ENCODE data around the gene SPATA24.
A peak's percentile ranks its signal among the peaks of the same experiment; 100 is the strongest.
"Not testable (repeated sequence)": the region's sequence is repeated elsewhere in the genome, so short reads cannot be mapped to it uniquely, and the experiment has no call there.

The SPATA24 gene

DNA sequence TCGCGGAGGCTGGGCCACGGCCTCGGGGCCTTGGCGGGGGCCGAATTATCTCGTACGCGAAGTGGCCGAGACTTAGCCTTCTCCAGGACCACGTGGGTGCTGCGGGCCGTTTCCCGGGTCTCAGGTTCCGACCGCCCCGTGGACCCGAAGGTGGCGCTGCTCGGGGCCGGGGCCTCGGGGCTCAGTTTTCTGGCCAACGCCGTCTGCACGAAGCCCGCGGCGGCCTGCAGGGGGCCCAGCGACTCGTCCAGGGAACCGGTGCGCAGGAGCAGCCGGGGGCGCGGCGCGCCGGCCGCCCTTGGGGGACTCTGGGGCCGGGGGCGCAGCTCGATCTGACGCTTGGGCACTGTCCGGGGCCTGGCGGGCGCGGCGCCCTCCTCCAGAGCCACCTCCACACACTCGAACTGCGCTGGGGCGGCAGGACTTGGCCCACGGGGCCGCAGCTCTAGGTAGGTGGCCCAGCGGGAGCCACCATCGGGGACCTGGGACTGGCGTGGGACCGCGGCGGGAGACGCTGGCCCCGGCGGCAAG, 9.7 kb downstream of the SPATA24 start:
- DNase-seq, result peak; percentile 67

DNA sequence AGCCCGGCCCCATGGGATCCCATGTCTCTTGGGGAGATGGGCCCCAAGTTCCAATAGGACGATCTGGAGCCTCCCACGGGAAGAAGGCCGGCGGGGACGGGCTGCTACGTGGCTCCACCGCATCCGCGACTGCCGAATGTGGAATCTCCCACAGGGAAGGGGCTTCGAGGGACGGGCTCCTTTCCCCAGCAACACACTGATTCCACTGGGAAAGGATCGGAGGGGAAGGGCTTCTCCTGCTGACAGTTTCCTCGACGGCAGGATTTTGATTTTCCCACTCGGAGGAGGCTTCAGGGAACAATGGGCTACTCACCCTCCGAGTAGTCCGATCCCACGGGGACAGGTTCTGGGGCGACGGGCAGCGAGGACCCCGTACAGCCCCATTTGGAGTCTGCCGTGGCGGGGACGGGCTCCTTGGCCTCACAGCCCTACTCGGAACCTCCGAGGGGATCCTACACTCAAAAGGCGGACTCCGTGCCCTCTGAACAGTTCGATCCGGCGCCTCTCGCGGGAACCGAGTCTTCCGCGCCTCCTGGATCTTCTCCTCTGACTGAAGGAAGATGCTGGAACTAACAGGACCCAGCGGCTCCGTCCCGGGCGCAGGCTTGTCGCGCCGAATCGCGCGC, 10.3 kb downstream of the SPATA24 start:
- DNase-seq, result no peak

DNA sequence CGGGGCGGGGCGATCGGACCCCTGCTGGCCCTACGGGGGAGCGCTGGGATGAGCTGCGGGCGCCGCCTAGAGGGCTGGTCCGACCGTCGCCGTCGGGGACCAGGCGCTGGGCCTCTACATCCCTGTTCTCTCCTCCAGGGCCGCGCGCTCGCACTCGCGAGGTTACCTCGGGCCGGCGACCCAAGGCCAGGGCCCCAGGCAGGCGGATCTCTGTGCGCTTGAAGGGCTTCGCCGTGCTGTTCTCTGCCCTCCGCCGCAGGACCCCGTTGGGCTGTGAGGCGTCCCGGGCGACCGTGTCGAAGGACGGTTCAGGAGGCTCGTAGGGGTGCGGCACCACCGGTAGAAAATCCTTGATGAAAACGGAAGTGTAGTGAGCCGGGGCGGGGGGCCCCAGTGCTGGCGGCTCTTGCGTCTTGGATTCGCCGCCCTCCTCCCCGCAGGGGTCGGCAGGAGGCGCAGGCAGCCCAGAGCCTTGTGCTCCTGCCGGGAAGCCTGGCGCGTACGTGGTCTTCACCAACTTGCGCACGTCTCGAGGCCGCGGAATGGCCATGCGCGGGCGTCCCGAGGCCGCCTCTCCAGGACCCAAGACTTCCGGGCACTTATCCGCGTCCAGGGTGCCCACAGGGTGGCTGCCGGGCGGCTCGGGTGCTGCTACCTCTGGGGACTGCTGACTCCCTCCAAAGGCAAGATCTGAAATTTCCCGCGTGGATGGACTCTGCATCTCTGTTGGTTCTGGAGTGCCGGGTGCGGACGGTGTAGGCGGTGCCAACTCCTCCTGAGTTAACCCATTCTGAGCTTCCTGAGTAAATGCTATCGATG, 11.0 kb downstream of the SPATA24 start:
- peak; percentile 83 for DNase-seq

DNA sequence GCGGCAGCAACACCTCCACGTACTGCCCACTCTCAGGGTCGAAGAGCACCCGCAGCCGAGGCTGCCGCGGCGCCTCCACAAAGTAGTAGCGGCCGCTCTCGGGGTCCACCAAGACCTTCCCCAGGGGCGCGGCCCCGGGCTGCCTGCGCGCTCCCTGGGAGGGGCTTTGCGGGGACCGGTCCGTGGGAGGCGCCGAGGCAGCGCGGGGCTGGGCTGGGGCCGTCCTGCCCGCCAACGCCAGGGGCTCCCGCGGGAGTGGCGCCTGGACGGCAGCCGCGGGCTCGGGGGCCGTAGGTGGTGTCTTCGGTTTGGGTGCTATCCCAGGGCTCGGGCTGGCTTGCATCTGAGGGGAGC, 11.6 kb downstream of the SPATA24 start:
- no peak for DNase-seq

DNA sequence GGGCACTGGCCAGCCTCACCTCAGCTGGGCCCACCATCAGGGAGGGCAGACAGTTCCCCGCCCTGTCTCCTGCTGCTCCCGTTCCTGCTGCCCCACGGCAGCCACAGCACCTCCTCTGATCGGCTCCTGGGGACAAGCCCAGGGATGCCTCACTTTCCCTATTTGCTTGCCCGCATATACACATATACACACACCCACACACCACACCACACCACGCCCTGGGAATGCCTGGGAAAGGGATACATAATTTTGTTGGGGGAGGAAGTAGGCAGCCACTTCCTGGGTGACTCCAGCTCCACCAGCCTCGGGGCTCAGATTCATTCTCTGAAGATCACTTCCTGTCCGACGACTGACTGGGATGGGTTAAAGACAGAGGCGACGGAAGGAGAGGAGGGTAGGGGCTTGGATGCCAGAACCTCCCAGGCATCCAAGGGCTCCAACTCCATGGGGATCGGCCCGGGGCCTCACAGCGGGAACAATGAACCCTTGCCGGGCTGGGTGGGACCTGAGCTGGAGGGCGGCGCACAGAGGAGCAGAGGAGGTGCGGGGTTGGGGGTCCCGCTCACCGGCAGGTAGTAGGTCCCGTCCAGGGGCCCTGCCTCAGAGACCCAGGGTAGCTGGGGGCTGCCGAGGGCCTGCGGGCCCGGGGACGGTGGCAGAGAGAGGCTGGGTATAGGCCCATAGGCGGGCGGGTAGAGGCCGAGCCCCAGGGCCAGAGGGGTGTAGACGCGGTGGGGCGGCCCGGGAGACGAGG, 12.1 kb downstream of the SPATA24 start:
- no peak for DNase-seq

DNA sequence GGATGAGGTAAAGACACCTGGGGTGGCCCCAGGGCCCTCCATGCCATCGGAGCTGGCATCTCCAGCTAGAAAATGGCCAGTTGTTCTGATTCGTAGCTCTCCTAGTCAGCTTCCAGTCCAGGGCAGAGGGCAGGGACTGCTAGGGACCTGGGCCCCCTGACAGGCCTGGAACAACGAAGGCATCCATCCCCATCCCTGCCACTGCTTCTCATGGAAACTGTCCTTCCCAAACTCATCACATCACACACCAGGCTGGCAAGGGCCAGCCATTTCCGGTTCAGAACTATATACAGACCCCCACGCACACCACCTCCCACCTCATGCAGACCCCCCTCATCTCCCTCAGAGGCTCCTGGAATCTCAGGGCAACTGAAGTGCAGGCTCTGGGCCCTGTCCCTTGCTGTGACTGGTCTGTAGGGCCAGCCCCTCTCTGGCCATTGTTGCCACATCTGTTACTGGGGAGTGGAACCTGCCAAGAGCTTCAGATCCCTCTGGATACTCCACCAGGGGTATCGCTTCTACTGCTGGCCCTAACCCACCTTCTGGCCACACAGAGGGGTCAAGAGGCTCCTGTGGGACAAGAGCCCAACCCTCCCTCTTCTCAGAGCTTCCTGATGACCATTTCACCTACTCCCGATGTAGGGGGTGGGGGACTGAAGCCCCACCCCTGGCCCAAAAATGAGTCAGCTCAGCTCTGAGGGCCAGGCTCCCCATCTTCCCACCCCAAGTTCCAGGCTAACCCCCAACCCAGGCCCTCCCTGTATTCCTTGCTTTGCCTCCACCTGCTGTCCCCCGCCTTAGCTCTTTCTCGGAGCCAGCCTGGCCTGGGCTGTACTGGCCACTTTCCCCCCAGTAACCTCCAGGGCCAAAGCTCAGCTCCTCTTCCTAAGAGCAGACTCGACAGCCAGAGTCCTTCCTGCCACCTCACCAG, 13.0 kb downstream of the SPATA24 start:
- DNase-seq, result no peak

DNA sequence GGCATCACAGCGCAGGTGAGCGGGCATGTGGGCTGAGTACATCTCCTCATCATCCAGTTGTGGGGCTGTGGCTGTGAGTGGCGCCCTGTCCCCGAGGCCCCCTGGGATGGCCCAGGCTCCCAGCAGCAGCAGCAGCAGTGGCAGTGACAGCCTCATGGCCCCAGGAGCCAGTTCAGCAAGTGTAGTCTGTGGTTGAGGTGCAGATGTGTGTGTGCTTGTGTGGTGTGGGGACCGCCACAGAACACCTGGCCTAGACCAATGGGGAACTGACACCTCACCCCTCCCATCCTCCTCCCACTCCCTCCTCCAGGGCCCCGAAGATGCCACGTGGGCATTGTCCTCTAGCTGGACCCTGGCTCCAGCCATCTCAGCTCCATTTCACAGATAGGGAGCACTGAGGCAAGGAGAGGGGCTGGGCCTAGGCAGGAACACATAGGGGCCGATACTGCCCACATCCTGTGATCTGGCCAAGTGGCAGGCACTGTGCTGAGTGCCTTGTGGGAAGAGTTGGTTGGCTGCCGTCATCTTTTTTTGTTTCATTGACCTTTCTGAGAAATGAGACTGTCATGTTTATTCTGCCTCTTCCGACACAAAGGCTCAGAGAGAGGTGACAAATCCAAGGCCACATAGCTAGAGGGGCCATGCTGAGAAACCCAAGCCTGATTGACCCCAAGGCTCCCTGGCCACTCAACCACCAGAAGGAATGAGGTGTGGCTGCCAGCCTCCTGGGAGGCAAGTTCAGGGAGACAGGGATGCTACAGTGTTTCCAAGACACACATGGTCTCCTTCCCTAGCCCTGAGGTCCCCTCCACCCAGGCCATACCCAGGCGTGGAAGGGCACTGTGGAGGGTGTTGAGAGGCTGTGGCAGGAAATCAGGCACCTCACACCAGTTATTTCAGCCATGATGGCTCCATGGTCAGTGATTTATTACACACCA, 13.9 kb downstream of the SPATA24 start, which contains the start of gene MZB1:
MZB1 (minus strand) TSS at position 213 of the 938 bp plus-strand sequence; CDS start at position 156, 57 bp downstream.
- DNase-seq, result peak; percentile 82

DNA sequence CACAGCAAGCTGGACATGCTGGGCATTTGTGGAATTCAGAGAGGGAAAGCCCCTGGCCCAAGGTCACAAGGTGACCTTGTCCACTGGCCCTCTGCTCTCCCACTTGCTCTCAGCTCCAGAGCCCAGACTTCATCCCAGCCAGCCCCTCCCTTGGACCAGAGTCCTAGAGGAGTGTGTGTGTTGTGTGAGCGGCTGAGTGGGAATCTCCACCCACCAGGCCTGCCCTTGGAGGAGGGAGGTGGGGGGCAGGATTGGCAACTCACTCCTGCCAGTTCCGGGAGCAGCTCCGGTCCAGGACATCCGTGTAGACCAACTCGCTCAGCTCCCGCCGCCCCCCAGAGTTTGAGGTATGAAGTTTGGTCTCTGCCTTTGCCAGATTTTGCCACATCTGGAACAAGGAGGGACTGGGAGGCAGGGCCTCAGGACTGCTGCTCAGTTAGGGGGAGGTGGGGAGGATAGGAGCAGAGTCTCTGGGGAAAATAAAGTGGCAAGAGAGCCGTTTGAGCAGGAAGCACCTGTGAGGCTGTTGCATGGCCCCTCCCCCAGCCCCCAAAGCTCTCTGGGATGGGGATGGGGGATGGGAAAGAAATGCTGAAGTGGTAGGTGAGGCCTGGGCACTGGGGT, 15.6 kb downstream of the SPATA24 start:
- no peak for DNase-seq

DNA sequence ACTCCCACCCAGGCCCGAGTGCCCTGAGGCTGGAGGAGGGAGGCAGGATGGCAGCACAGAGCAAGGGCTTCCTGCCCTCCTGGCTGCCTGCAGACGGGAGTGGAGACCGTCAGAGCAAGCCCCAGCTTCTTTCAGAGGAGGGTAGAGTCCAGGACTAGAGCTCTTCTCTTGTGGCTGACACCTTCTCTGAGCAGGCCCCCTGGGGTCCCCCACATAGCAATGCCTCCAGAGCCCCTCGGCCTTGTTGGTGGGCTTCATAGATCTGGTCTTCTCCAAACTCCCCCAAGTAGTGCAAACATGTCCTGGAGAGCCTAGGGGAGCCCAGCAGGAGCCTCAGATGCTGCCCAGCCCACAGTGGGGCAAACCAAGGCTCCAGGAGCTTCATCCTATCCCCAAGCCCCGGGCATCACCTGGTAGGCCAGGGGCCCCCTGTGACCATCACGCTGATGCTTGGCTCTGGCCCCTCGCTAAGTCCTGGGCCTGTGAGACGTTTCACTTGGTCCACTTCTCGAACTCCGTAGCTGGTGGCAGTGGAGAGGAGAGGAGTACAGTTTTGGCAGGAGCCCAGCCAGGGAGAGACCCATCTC, 16.2 kb downstream of the SPATA24 start:
- DNase-seq, result no peak

DNA sequence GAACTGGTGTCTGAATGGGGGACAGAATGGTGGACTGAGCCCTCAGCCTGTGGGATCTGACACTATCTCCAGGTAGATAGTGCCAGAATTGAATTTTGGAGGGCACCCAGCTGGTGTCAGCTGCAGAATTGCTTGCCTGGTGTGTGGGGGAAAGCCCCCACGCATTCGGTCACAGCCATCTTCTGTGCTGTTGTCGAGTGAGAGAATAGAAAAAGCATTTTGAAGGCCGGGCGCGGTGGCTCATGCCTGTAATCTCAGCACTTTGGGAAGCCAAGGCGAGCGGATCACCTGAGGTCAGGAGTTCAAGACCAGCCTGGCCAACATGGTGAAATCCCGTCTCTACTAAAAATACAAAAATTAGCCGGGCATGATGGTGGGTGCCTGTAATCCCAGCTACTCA, 16.9 kb downstream of the SPATA24 start:
- DNase-seq, result not testable (repeated sequence)

DNA sequence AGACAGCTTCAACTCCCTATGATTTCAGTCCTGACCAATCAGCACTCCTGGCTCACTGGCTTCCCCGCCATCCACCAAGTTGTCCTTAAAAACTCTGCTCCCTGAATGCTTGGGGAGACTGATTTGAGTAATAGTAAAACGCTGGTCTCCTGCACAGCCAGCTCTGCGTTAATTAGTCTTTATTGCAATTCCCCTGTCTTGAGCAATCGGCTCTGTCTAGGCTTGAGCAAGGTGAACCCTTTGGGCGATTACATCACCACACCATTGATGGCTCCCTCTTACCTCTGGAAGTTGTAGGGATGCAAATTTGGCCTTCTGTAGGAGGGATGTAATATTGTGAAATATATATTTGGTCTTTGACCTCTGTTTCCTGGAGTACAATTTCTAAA, 17.8 kb downstream of the SPATA24 start:
- no peak for DNase-seq

DNA sequence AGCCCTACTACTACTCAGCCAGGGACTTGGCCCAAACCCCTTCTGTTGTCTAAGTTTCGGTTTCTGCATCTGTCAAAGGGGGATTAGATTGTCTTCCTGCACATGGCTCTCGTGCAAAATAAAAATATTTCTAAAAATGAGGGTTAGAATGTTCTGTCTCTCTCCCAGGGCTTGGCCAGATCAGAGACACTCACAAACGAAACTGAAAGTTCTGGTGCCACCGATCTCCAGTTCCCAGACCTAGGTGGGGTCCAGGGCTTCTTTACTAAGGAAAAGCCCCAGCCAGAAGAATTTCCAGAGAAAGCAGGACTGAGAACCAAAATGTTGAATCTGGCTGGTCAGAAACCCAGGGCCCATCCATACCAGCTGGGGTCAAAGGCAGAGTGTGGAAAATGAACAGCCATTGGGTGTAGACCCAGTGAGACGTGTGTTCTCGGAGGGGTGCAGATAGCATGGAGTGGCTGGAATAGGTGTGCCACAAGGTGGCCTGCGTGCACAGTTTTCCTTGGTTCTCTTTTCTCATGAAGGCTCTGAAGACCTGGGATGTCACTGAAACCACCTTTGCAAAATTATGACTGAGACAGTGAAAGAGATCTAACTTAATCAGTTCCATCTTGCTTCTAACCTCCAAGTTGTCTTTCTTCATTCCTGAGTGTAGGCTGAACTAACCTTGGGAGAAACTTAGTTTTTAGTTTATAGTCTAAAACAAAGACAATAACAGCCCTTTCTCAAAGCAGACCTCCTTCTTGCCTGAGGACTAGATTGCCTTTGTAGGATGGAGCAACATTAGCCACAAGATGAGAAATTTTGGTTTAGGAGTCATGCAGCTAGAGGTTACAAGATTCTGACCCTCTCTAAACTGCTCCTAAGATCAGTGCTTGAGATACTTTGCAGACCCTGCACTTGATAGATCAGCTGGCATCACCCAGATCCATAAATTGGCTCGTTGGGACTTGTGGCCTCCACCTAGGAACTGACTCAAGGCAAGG, 18.5 kb downstream of the SPATA24 start:
- peak; percentile 37 for DNase-seq

DNA sequence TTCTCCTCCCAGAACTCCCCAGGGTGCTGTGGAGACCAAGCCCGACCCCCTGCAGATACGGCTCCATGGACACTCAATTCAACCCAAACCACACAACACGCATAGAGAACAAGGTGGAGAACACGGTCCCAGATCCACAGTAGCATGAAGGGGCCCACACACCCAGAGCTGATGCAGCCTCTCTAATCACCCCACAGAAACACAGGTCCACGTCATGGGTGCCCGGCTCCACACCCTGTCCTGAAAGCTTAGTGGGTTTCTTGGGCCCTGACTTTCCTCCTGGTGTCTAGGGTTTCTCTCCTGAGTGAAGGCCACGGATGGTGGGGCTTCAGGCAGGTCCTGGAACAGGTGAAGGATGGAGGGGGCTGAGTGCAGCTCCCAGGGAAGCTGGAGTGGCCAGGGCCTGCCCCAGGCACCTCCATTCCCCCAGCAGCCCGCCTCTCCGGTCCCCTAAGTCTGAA, 19.3 kb downstream of the SPATA24 start:
- DNase-seq, result no peak

DNA sequence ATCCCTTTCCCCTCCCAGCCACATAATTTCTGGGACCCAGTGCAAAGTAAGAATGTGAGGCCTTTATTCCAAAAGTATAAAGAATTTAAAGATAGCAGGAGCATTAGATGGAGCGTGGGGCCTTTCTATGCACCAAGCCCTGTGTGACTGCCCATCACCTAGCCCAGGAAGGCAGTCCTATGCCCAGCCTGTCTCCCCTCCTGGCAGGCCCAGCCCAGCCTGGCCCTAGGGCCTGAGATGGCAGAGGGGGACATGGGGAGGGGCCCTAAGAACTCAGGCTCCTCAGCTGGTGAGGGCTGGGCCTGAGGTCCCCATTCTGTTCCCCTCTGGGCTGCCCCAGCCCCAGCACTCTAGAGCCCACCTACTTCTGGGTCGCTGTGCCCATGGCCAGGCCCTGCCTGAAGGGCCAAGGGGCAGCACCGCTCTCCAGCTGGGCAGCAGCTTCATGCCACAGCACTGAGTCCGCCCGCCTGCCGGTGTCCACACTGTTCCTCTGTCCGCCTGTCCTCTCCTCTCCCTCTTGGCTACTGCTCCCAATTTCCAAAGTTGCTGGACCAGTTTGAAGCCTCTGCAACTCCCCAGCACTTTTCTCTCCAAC, 19.8 kb downstream of the SPATA24 start:
- no peak for DNase-seq

DNA sequence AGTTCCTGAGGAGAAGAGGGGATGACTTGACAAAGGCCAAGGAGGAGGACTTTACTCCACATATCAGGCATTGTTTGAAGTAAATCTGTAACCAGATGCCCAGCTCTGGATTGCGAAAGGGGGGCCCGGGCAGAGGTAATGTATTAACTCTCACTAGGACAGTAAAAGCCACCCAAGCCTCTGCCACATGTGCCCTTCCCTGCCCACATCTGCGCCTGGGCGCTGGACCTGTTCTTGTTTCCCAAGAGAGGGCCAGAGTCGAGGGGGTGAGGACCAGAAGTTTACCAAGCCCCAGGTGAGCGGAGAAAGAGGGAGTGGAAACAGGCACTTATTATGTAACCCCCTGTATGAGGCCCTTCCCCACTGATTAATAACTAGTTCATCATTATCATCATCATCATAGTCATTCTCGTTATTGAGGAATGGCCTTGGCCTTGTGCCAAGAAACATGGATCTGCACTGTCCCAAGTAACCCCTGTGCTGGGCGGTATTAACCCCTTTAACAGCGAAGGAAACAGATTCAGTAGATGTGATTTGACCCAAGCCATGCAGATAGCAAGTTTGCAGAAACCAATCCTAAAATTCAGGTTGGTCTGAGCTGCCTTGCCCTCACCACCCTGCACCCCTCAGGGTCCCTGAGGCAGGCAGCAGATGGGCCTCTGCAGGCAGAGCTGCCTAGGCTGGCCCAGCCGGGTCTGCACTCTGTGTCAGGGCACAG, 20.5 kb downstream of the SPATA24 start, which contains the start of gene SLC23A1:
SLC23A1 (minus strand) TSS at position 23 of the 718 bp plus-strand sequence. CDS start 44 bp downstream, outside the sequence.
- no peak for DNase-seq

DNA sequence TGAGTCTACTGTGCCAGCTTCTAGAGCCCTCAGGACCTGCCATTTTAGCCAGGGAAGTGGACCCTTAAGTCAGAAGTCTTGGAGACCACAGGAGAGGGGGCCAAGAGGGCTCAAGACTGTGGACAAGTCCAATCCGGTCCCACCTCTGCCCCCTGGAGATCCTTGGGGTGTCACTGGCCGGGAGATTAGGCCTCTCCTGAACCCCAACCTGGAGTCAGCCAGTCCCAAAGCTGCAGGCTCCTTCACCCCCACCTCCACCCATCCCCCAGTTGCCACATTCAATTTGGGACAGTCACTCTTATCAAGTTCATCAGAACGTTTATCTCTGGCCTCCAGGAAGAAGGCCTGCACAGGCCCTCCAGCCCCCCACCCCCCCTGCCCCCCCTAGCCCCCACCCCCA, 21.1 kb downstream of the SPATA24 start:
- DNase-seq, result no peak
